Adrenal gland (tissue), 5 donors: Measurements from ENCODE around the gene SEMA4A.

ENCODE experiments used
- CTCF ChIP-seq, 6 experiments: fragments of 450-650 bp in 4 of 6; fragments of 200-600 bp in 2 of 6; sonication (generic) in 1 of 6; IDR thresholded peaks; 1 replicate in 5 of 6; 2 replicates in 1 of 6; pipeline versions ENCODE4 v1.5.1 to v1.8.0; 2016 to 2021; ENCODE audit warnings: antibody characterized with exemption in 6 of 6, mild to moderate bottlenecking in 2 of 6, moderate library complexity in 1 of 6
- POLR2A ChIP-seq, 2 donors: fragments of 450-650 bp; IDR thresholded peaks; one replicate each; pipeline ENCODE4 v1.6.1; 2017; ENCODE audit warnings: antibody characterized with exemption in 2 of 2, mild to moderate bottlenecking in 2 of 2, moderate library complexity in 1 of 2
- donor health status: DM: no; HTN: no; CAD: no.

GRCh38 chr1:156212130-156212529 lies 58.7 kb downstream of the SEMA4A start:
- no peak for TF ChIP-seq CTCF (IDR thresholded peaks at IDR 0.05)
- no peak for TF ChIP-seq POLR2A (IDR thresholded peaks at IDR 0.05)
